ENCODE results near the gene AVEN.

GRCh38 chr15:33985287-33985686 lies 53.7 kb downstream of the AVEN start:
- TF ChIP-seq CTCF (conservative IDR thresholded peaks at IDR 0.05 in 1 of 2, IDR thresholded peaks at IDR 0.05 in 1 of 2; ENCODE audit: low read depth in 1 of 2, low read length in 2 of 2) (no peak), EZH2 (IDR thresholded peaks at IDR 0.05; ENCODE audit: low read length, missing control alignments) (no peak)
